ENCODE data around the gene FGD2.

Gene FGD2

GRCh38 chr6:36980876-36981619, 24.4 kb upstream of the FGD2 start:
- no peaks in the 10 kb centered on the region for H3F3A ChIP-seq (ENCODE audit: insufficient read depth)
- peaks cover 17% of the 10 kb centered on the region; the same call in 1 of the 2 replicates for H4K20me1 ChIP-seq (ENCODE audit: low read depth, low read length)
- H3K27ac ChIP-seq (ENCODE audit: low read depth, low read length): no peak overlapping the region
- no peaks in the 10 kb centered on the region for H3K27me3 ChIP-seq (ENCODE audit: low read length)
- TF ChIP-seq EZH2phosphoT487 (conservative IDR thresholded peaks at IDR 0.05; ENCODE audit: low read length): no peak
- TF ChIP-seq CTCF (IDR thresholded peaks at IDR 0.05; ENCODE audit: insufficient read depth, low read length, poor library complexity, severe bottlenecking): no peak
- peaks cover 81% of the 10 kb centered on the region for H3K79me2 ChIP-seq (ENCODE audit: insufficient read depth, low read length)
- H3K4me2 ChIP-seq (ENCODE audit: low read depth, low read length, poor library complexity, severe bottlenecking): no peak overlapping the region
- no peak overlapping the region for H3K4me3 ChIP-seq (ENCODE audit: insufficient read depth, low read length, poor library complexity, severe bottlenecking)
- no peaks in the 10 kb centered on the region for H3K9me2 ChIP-seq (replicated peaks; ENCODE audit: insufficient read depth, low read length)
- 0 out of 2 replicates have a peak, but pooled peaks cover 7% of the 10 kb centered on the region for H3K36me3 ChIP-seq (ENCODE audit: low read length)
- no peak overlapping the region for H3K9ac ChIP-seq (ENCODE audit: low read length)
- no peak overlapping the region for H2AFZ ChIP-seq (ENCODE audit: low read depth, low read length, severe bottlenecking)
- no peaks in the 10 kb centered on the region for H3K9me3 ChIP-seq (ENCODE audit: insufficient read depth, low read length)

- Histone ChIP-seq H3K4me2 (ENCODE audit: low read depth, low read length, poor library complexity, severe bottlenecking) (peak overlapping the region; percentile 65), H3K9ac (ENCODE audit: low read length) (0 out of 2 replicates have a peak overlapping the region, but pooled peaks have one; percentile 96), H3K9me2 (replicated peaks; ENCODE audit: insufficient read depth, low read length) (no peaks in the 10 kb centered on the region), H2AFZ (ENCODE audit: low read depth, low read length, severe bottlenecking) (no peak overlapping the region), H3K27me3 (ENCODE audit: low read length) (no peaks in the 10 kb centered on the region), H3K9me3 (ENCODE audit: insufficient read depth, low read length) (no peaks in the 10 kb centered on the region), H3K4me3 (ENCODE audit: insufficient read depth, low read length, poor library complexity, severe bottlenecking) (no peak overlapping the region), H3K36me3 (ENCODE audit: low read length) (no peaks in the 10 kb centered on the region), H3F3A (ENCODE audit: insufficient read depth) (peaks cover 7% of the 10 kb centered on the region; the same call in 1 of the 2 replicates), H3K27ac (ENCODE audit: low read depth, low read length) (no peak overlapping the region), H3K79me2 (ENCODE audit: insufficient read depth, low read length) (peaks cover 74% of the 10 kb centered on the region), H4K20me1 (ENCODE audit: low read depth, low read length) (peaks cover 17% of the 10 kb centered on the region; the same call in 1 of the 2 replicates)
- TF ChIP-seq CTCF (IDR thresholded peaks at IDR 0.05; ENCODE audit: insufficient read depth, low read length, poor library complexity, severe bottlenecking) (no peak), EZH2phosphoT487 (conservative IDR thresholded peaks at IDR 0.05; ENCODE audit: low read length) (no peak)
Observed at GRCh38 chr6:36983538-36983937, 21.9 kb upstream of the FGD2 start.

- Histone ChIP-seq H2AFZ (ENCODE audit: low read depth, low read length, severe bottlenecking) (no peak overlapping the region), H3K9ac (ENCODE audit: low read length) (peak overlapping the region; percentile 96), H3K27ac (ENCODE audit: low read depth, low read length) (peak overlapping the region; percentile 60), H3K4me3 (ENCODE audit: insufficient read depth, low read length, poor library complexity, severe bottlenecking) (peak overlapping the region; percentile 76), H3K9me2 (replicated peaks; ENCODE audit: insufficient read depth, low read length) (no peaks in the 10 kb centered on the region), H4K20me1 (ENCODE audit: low read depth, low read length) (peaks cover 17% of the 10 kb centered on the region; the same call in 1 of the 2 replicates), H3K4me2 (ENCODE audit: low read depth, low read length, poor library complexity, severe bottlenecking) (peak overlapping the region; percentile 65), H3K79me2 (ENCODE audit: insufficient read depth, low read length) (peaks cover 61% of the 10 kb centered on the region), H3K27me3 (ENCODE audit: low read length) (no peaks in the 10 kb centered on the region), H3F3A (ENCODE audit: insufficient read depth) (peaks cover 7% of the 10 kb centered on the region; the same call in 1 of the 2 replicates), H3K9me3 (ENCODE audit: insufficient read depth, low read length) (no peaks in the 10 kb centered on the region), H3K36me3 (ENCODE audit: low read length) (no peaks in the 10 kb centered on the region)
- TF ChIP-seq CTCF (IDR thresholded peaks at IDR 0.05; ENCODE audit: insufficient read depth, low read length, poor library complexity, severe bottlenecking) (no peak), EZH2phosphoT487 (conservative IDR thresholded peaks at IDR 0.05; ENCODE audit: low read length) (no peak)
Observed at GRCh38 chr6:36984581-36985416, 20.7 kb upstream of the FGD2 start.
